22Rv1 (cell line): ENCODE results near the gene BANP.

ENCODE experiments used
- ZFX ChIP-seq: fragments of 450-650 bp; IDR thresholded peaks from 2 replicates; pipeline ENCODE4 v1.6.1; 2017; ENCODE audit warnings: antibody characterized with exemption, borderline replicate concordance
- TF ChIP-seq, protein P1 (sequence below): fragments of 450-650 bp; IDR thresholded peaks from 2 replicates; pipeline ENCODE4 v1.5.1; 2017; ENCODE audit warnings: mild to moderate bottlenecking

DNA sequence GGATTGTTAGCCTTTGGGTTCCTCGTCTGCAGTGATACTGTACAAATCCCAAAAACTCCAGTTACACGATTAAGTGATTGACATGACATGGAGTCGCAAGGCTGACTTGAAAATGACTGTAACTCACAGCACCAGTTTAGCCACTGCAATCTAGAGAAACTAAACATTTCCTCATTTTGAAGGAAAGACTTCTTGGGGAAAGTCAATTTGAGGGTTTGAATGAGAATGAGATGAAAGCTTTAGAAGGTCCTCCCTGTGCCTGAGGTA is 4.8 kb downstream of the BANP start:
- TF ChIP-seq, protein P1, sequence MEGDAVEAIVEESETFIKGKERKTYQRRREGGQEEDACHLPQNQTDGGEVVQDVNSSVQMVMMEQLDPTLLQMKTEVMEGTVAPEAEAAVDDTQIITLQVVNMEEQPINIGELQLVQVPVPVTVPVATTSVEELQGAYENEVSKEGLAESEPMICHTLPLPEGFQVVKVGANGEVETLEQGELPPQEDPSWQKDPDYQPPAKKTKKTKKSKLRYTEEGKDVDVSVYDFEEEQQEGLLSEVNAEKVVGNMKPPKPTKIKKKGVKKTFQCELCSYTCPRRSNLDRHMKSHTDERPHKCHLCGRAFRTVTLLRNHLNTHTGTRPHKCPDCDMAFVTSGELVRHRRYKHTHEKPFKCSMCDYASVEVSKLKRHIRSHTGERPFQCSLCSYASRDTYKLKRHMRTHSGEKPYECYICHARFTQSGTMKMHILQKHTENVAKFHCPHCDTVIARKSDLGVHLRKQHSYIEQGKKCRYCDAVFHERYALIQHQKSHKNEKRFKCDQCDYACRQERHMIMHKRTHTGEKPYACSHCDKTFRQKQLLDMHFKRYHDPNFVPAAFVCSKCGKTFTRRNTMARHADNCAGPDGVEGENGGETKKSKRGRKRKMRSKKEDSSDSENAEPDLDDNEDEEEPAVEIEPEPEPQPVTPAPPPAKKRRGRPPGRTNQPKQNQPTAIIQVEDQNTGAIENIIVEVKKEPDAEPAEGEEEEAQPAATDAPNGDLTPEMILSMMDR: no peak
- TF ChIP-seq ZFX: no peak
